ENCODE results near the gene GFER.

- TF ChIP-seq FOS (IDR thresholded peaks at IDR 0.05; ENCODE audit: extremely low read depth, insufficient read length) (no peak), RBM22 (IDR thresholded peaks at IDR 0.05; ENCODE audit: low read depth, low read length, poor library complexity, severe bottlenecking) (no peak), CTCF (IDR thresholded peaks at IDR 0.05 in 2 of 3, conservative IDR thresholded peaks at IDR 0.05 in 1 of 3; ENCODE audit: insufficient read depth in 2 of 3, low read depth in 1 of 3, low read length in 3 of 3) (no peak), POLR2AphosphoS5 (IDR thresholded peaks at IDR 0.05; ENCODE audit: control insufficient read depth, insufficient read depth, low read depth, low read length) (no peak), EP300 (IDR thresholded peaks at IDR 0.05; ENCODE audit: low read length) (no peak), NR2F6 (CRISPR knock-in tag; IDR thresholded peaks at IDR 0.05) (no peak), EP400 (IDR thresholded peaks at IDR 0.05) (peak; percentile 84; the same call in 1 of the 2 replicates), ZNF436 (CRISPR knock-in tag; IDR thresholded peaks at IDR 0.05) (no peak), ZNF407 (IDR thresholded peaks at IDR 0.05; ENCODE audit: low read depth) (no peak), SFPQ (IDR thresholded peaks at IDR 0.05; ENCODE audit: low read depth, low read length) (no peak), RHOXF2B (CRISPR knock-in tag; conservative IDR thresholded peaks at IDR 0.05) (no peak), UBTF (IDR thresholded peaks at IDR 0.05; ENCODE audit: borderline replicate concordance in 1 of 2, low read depth in 2 of 2, low read length in 2 of 2) (peak in 1 of 2 experiments; percentile 75; a peak in 1 of 4 replicates), CHD2 (IDR thresholded peaks at IDR 0.05; ENCODE audit: low read depth, low read length) (0 out of 2 replicates have a peak, but pooled peaks have one; percentile 25), ZNF232 (CRISPR knock-in tag; IDR thresholded peaks at IDR 0.05) (no peak)
Measured at GRCh38 chr16:1991948-1992703, 8.1 kb downstream of the GFER start.
